B cell (primary cell): ENCODE measurements around the gene CLEC18B. TPM values are rescaled to one million over a fixed set of nuclear protein-coding genes. Genes with fewer than 3 reads are reported as not detected.
"Not testable (repeated sequence)": the region's sequence is repeated elsewhere in the genome, so short reads cannot be mapped to it uniquely, and the experiment has no call there.

Experiments
- ATAC-seq: fragments of 200-7000 bp; cut with Tn5 transposase; one replicate; pipeline ENCODE4 v1.10.0; 2021; ENCODE audit warnings: low read depth, mild to moderate bottlenecking, moderate number of reproducible peaks, moderate library complexity
- CTCF ChIA-PET: fragments of 350-600 bp; sonication (Branson Sonifier 250); formaldehyde crosslinking; loops from one replicate; lab custom pipeline; 2021; ENCODE audit warnings: antibody characterized with exemption, inconsistent platforms; lab: Charles Lee
- POLR2A ChIA-PET: fragments of 350-600 bp; sonication (Branson Sonifier 250); formaldehyde crosslinking; loops from one replicate; lab custom pipeline; 2021; ENCODE audit warnings: antibody characterized with exemption; lab: Charles Lee
- DNase-seq: peaks from one replicate; pipeline ENCODE4 v3.0.0; 2013
- H2AFZ ChIP-seq: 2 replicates; pipeline ENCODE4 v1.6.1; 2012; ENCODE audit warnings: mild to moderate bottlenecking, low read depth, low read length; ENCODE audit not compliant: insufficient read depth, poor library complexity, severe bottlenecking
- H3K27ac ChIP-seq, 2 donors: 1 replicate in 1 of 2; 2 replicates in 1 of 2; pipeline ENCODE4 v1.5.1; 2012 to 2013; ENCODE audit warnings: low read length in 2 of 2, mild to moderate bottlenecking in 2 of 2, moderate library complexity in 1 of 2
- H3K27me3 ChIP-seq, 4 experiments: fragments of 200-600 bp in 1 of 4; sonication (generic) in 1 of 4; replicated peaks in 1 of 4; 1 replicate in 2 of 4; 2 replicates in 2 of 4; pipeline versions ENCODE4 v1.6.1 to v1.7.0; 2013 to 2016; ENCODE audit warnings: low read length in 3 of 4, mild to moderate bottlenecking in 2 of 4, mixed read lengths in 1 of 4, moderate library complexity in 1 of 4; ENCODE audit not compliant: insufficient read depth in 4 of 4, control insufficient read depth in 3 of 4; ENCODE audit errors: control extremely low read depth in 1 of 4
- H3K36me3 ChIP-seq, 2 experiments: replicated peaks in 1 of 2; 1 replicate in 1 of 2; 2 replicates in 1 of 2; pipeline versions ENCODE4 v1.6.1 to v1.7.1; 2013; ENCODE audit warnings: low read length in 1 of 2; ENCODE audit not compliant: insufficient read depth in 2 of 2, control insufficient read depth in 1 of 2; ENCODE audit errors: control extremely low read depth in 1 of 2, extremely low read depth in 1 of 2
- H3K4me1 ChIP-seq, 2 donors: fragments of 200-600 bp in 1 of 2; sonication (generic) in 1 of 2; 1 replicate in 1 of 2; 2 replicates in 1 of 2; pipeline versions ENCODE4 v1.5.1 to v1.6.1; 2013 to 2017; ENCODE audit warnings: low read length in 2 of 2; ENCODE audit not compliant: control insufficient read depth in 2 of 2, insufficient read depth in 2 of 2
- H3K4me2 ChIP-seq: replicated peaks from 2 replicates; pipeline ENCODE3; 2012; ENCODE audit warnings: mild to moderate bottlenecking, low read depth, low read length; ENCODE audit not compliant: poor library complexity, severe bottlenecking
- H3K4me3 ChIP-seq, 5 experiments: fragments of 200-600 bp in 1 of 5; sonication (generic) in 1 of 5; 1 replicate in 3 of 5; 2 replicates in 2 of 5; pipeline versions ENCODE4 v1.5.1 to v1.7.0; 2011 to 2016; ENCODE audit warnings: low read length in 4 of 5, mild to moderate bottlenecking in 4 of 5, low read depth in 2 of 5, control low read depth in 1 of 5, moderate library complexity in 1 of 5; ENCODE audit not compliant: insufficient read depth in 1 of 5; ENCODE audit errors: control extremely low read depth in 1 of 5, extremely low read depth in 1 of 5
- H3K79me2 ChIP-seq: fragments of 200-600 bp; sonication (generic); one replicate; pipeline ENCODE4 v1.6.0; 2016; ENCODE audit warnings: low read length; ENCODE audit not compliant: control insufficient read depth, insufficient read depth
- H3K9ac ChIP-seq: fragments of 200-600 bp; sonication (generic); 2 replicates; pipeline ENCODE4 v1.6.1; 2017; ENCODE audit warnings: mild to moderate bottlenecking, low read length, moderate library complexity
- H3K9me3 ChIP-seq, 3 donors: one replicate each; pipeline versions ENCODE4 v1.6.1 to v1.7.1; 2013; ENCODE audit warnings: low read length in 2 of 3; ENCODE audit not compliant: control insufficient read depth in 2 of 3, insufficient read depth in 1 of 3; ENCODE audit errors: control extremely low read depth in 1 of 3
- H4K20me1 ChIP-seq: 2 replicates; pipeline ENCODE4 v1.6.0; 2012; ENCODE audit warnings: mild to moderate bottlenecking, low read length; ENCODE audit not compliant: insufficient read depth, control insufficient read depth, poor library complexity, severe bottlenecking
- H3K27ac Mint-ChIP-seq: one replicate; pipeline ENCODE4 v1.8.0; 2021; ENCODE audit warnings: mixed read lengths
- H3K27me3 Mint-ChIP-seq: one replicate; pipeline ENCODE4 v1.8.0; 2021; ENCODE audit warnings: mixed read lengths
- H3K4me1 Mint-ChIP-seq: one replicate; pipeline ENCODE4 v1.8.0; 2021; ENCODE audit warnings: mixed read lengths
- H3K4me3 Mint-ChIP-seq: one replicate; pipeline ENCODE4 v1.8.0; 2021; ENCODE audit warnings: mixed read lengths
- H3K9me3 Mint-ChIP-seq: one replicate; pipeline ENCODE4 v1.8.0; 2022; ENCODE audit warnings: mixed read lengths; ENCODE audit not compliant: insufficient read depth
- EZH2 ChIP-seq: IDR thresholded peaks from 2 replicates; pipeline ENCODE4 v1.6.1; 2012; ENCODE audit warnings: borderline replicate concordance, low read depth, mild to moderate bottlenecking, moderate library complexity, low read length; ENCODE audit not compliant: insufficient read depth, poor library complexity, severe bottlenecking
- WGBS: methylation state at CpG from one replicate; pipeline ENCODE4 v1.1.5; 2013; ENCODE audit warnings: missing lambda C conversion rate; ENCODE audit not compliant: insufficient coverage; 5-methylcytosine and 5-hydroxymethylcytosine counted together
- intact Hi-C: fragments of 100-400 bp; cut with micrococcal nuclease; formaldehyde crosslinking; loops from one replicate; pipeline ENCODE4 v1.10.0; 2022
- polyA minus RNA-seq: library from RNA; depleted of rRNA, polyadenylated mRNA; stranded (reverse); fragments of >200 nt; gene quantifications from 2 replicates; pipeline ENCODE4 v1.2.3, GENCODE V29; 2012
- polyA plus RNA-seq: library from polyadenylated mRNA; depleted of rRNA; stranded (reverse); fragments of >200 nt; gene quantifications from 2 replicates; pipeline ENCODE4 v1.2.3, GENCODE V29; 2012
- total RNA-seq, 2 donors: library from RNA; stranded (reverse); fragments of 120-200 nt in 1 of 2; gene quantifications; 1 replicate in 1 of 2; 2 replicates in 1 of 2; pipeline versions ENCODE4 v1.2.3 to v1.2.4, GENCODE V29; 2013 to 2022
- TF ChIP-seq, protein P1 (sequence below): fragments of 200-600 bp; IDR thresholded peaks from one replicate; pipeline ENCODE4 v1.8.0; 2022; ENCODE audit warnings: antibody characterized with exemption, mild to moderate bottlenecking

Gene CLEC18B
- total RNA-seq (0.68 and 1.6 TPM in 2 replicates), polyA plus RNA-seq (0.55 and 1.0 TPM in 2 replicates), polyA minus RNA-seq (0.43 and 1.7 TPM in 2 replicates)
- 1.0 TPM for total RNA-seq (2013)

GRCh38 chr16:74420612-74421481, at the start of gene CLEC18B:
TSS of gene CLEC18B (minus strand) at chr16:74421478. CDS start at chr16:74421270, 208 bp downstream.
- H3K36me3 ChIP-seq, H3K27ac Mint-ChIP-seq, H3K79me2 ChIP-seq, H3K9me3 Mint-ChIP-seq, H3K27ac ChIP-seq, H3K4me1 ChIP-seq, H3K9me3 ChIP-seq, H3K27me3 Mint-ChIP-seq, H4K20me1 ChIP-seq, H3K27me3 ChIP-seq, H2AFZ ChIP-seq, CTCF ChIA-PET, H3K4me2 ChIP-seq, H3K4me1 Mint-ChIP-seq, DNase-seq, POLR2A ChIA-PET, ATAC-seq, H3K4me3 ChIP-seq, H3K4me3 Mint-ChIP-seq, intact Hi-C loops, H3K9ac ChIP-seq: not testable (repeated sequence)
- WGBS: no CpG with 5 or more reads among the region's 27 CpGs

- Histone ChIP-seq H3K9ac (no peak overlapping the region), H3K79me2 (no peaks in the 10 kb centered on the region), H2AFZ (no peak overlapping the region), H3K4me3 (no peak overlapping the region), H3K27me3 (no peaks in the 10 kb centered on the region), H3K4me1 (no peaks in the 10 kb centered on the region), H3K4me2 (no peak overlapping the region), H4K20me1 (no peaks in the 10 kb centered on the region), H3K9me3 (no peaks in the 10 kb centered on the region), H3K36me3 (peaks cover 14 to 86% of the 10 kb centered on the region in 2 experiments), H3K27ac (no peak overlapping the region)
- intact Hi-C loops: no loop called here
- Mint-ChIP-seq H3K4me3 (no peak overlapping the region), H3K9me3 (no peaks in the 10 kb centered on the region), H3K27ac (no peak overlapping the region), H3K27me3 (no peaks in the 10 kb centered on the region), H3K4me1 (peaks cover 5% of the 10 kb centered on the region)
- TF ChIP-seq EZH2: no peak
- TF ChIP-seq, protein P1, sequence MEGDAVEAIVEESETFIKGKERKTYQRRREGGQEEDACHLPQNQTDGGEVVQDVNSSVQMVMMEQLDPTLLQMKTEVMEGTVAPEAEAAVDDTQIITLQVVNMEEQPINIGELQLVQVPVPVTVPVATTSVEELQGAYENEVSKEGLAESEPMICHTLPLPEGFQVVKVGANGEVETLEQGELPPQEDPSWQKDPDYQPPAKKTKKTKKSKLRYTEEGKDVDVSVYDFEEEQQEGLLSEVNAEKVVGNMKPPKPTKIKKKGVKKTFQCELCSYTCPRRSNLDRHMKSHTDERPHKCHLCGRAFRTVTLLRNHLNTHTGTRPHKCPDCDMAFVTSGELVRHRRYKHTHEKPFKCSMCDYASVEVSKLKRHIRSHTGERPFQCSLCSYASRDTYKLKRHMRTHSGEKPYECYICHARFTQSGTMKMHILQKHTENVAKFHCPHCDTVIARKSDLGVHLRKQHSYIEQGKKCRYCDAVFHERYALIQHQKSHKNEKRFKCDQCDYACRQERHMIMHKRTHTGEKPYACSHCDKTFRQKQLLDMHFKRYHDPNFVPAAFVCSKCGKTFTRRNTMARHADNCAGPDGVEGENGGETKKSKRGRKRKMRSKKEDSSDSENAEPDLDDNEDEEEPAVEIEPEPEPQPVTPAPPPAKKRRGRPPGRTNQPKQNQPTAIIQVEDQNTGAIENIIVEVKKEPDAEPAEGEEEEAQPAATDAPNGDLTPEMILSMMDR: no peak
- ChIA-PET CTCF (no interaction called here), POLR2A (no interaction called here)
- ATAC-seq (no peak), DNase-seq (no peak)
- WGBS: 100% methylated on average over 3 of the region's 6 CpGs
Observed at GRCh38 chr16:74469946-74470478, 48.7 kb upstream of the CLEC18B start.
